Mucosa of descending colon (tissue), 3 donors: ENCODE results near the gene NDUFV1. TPM values are rescaled to one million over a fixed set of nuclear protein-coding genes. Genes with fewer than 3 reads are reported as not detected.
"Not testable (repeated sequence)": the region's sequence is repeated elsewhere in the genome, so short reads cannot be mapped to it uniquely, and the experiment has no call there.

Experiments used
- ATAC-seq: fragments of 200-7000 bp; cut with Tn5 transposase; one replicate; pipeline ENCODE4 v1.9.1; 2020; ENCODE audit warnings: mild to moderate bottlenecking, moderate library complexity
- DNase-seq, 3 donors: peaks; one replicate each; pipeline ENCODE4 v3.0.0-alpha.2; 2020
- H3K36me3 ChIP-seq: fragments of 200-600 bp; one replicate; pipeline ENCODE4 v1.8.0; 2021; ENCODE audit warnings: low read depth, mild to moderate bottlenecking
- H3K4me1 ChIP-seq: fragments of 200-600 bp; one replicate; pipeline ENCODE4 v1.8.0; 2021; ENCODE audit warnings: low read depth, mild to moderate bottlenecking
- H3K4me3 ChIP-seq: fragments of 200-600 bp; one replicate; pipeline ENCODE4 v1.8.0; 2021; ENCODE audit warnings: mild to moderate bottlenecking
- H3K9me3 ChIP-seq: fragments of 200-600 bp; one replicate; pipeline ENCODE4 v1.8.0; 2021; ENCODE audit warnings: mild to moderate bottlenecking
- intact Hi-C, 2 donors: fragments of 100-400 bp; cut with DNase I in 1 of 2; cut with micrococcal nuclease in 1 of 2; formaldehyde crosslinking; loops; one replicate each; pipeline versions ENCODE4 v1.11.0 to v1.11.1; 2022; cut with DNase I, micrococcal nuclease
- long read RNA-seq, 2 donors: library from polyadenylated mRNA; unstranded; transcript quantifications; one replicate each; pipeline ENCODE4 v2.0.0, GENCODE V29; 2019 to 2021
- total RNA-seq, 3 donors: library from RNA; stranded (reverse); fragmentation: NEBNext Ultra II Directional in 2 of 3; extraction: Animal tissue kit (Norgen Biotek cat#: 25700) in 2 of 3; gene quantifications; one replicate each; pipeline versions ENCODE4 v1.2.1 to v1.2.4, GENCODE V29; 2021 to 2023
- TF ChIP-seq, protein P1 (sequence below): fragments of 200-600 bp; IDR thresholded peaks from one replicate; pipeline ENCODE4 v1.8.0; 2022; ENCODE audit warnings: antibody characterized with exemption, mild to moderate bottlenecking
- donor health status: DM: no; HTN: no; CAD: no; lungs with moderate emphysema.
- donor health status: DM: no; HTN: no; CAD: no.
- donor health status: DM: no; HTN: yes; CAD: no.

The NDUFV1 gene
- total RNA-seq = 100 to 1,000 TPM; 248 to 349 (median 311) TPM
- long read RNA-seq, donor 1, transcript NDUFV1-201 (10 exons, 1,596 nt) = major isoform, 160 of 248 reads
- long read RNA-seq, donor 1, partial matches to known transcripts = 60 of 248 reads
- long read RNA-seq, donor 1, other reads (novel, unspliced or antisense) = 23 of 248 reads
- long read RNA-seq, donor 2, transcript NDUFV1-201 (10 exons, 1,596 nt) = major isoform, 172 of 200 reads
- long read RNA-seq, donor 2, partial matches to known transcripts = 9 of 200 reads
- long read RNA-seq, donor 2, other reads (novel, unspliced or antisense) = 15 of 200 reads

DNA sequence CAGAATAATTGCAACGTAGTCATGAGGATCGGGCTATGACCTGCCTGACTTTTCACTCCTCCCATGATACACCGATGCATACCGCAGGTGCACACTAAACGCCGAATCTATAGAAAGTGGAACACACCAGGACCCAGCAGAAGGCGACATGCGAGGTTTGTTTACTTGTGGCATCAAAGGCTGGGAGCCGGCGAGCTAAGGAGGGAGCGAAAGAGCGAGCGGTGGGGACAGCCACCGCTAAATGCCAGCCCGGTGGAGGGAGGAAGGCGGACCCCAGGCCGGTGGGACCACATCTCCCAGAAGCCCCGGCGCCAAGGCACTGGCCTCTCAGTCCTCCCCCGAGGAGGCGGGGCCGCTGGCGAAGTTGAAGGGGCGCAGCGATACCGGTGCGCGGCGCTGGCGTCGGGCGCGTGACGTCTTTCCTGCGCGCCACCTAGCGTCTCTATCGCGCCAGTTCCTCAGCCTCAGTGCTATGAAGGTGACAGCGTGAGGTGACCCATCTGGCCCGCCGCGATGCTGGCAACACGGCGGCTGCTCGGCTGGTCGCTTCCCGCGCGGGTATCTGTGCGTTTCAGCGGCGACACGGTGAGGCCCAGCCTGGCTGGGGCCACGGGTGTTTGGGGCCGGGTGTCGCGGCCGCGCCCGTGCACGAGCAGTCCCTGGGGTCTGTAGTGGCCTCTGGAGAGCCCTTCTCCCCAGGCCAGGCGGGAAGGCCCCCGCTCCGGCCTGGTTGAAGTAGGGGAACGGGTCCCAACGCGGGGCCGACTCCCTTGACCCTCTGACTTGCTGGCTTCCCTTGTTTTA lies at the start of gene NDUFV1:
Gene NDUFV1 (plus strand): TSS at position 445 of the 804 bp plus-strand sequence. CDS start 69 bp downstream, at position 514.
- H3K4me3 ChIP-seq = peak within 1 kb of the TSS; percentile 72
- H3K36me3 ChIP-seq = no peaks in the 10 kb centered on the region
- H3K9me3 ChIP-seq = no peaks in the 10 kb centered on the region
- TF ChIP-seq, protein P1, sequence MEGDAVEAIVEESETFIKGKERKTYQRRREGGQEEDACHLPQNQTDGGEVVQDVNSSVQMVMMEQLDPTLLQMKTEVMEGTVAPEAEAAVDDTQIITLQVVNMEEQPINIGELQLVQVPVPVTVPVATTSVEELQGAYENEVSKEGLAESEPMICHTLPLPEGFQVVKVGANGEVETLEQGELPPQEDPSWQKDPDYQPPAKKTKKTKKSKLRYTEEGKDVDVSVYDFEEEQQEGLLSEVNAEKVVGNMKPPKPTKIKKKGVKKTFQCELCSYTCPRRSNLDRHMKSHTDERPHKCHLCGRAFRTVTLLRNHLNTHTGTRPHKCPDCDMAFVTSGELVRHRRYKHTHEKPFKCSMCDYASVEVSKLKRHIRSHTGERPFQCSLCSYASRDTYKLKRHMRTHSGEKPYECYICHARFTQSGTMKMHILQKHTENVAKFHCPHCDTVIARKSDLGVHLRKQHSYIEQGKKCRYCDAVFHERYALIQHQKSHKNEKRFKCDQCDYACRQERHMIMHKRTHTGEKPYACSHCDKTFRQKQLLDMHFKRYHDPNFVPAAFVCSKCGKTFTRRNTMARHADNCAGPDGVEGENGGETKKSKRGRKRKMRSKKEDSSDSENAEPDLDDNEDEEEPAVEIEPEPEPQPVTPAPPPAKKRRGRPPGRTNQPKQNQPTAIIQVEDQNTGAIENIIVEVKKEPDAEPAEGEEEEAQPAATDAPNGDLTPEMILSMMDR = peak; percentile 70
- peak; percentile 99 for ATAC-seq
- intact Hi-C loops = no loop called here
- H3K4me1 ChIP-seq = peaks cover 8% of the 10 kb centered on the region
- peak; percentile 98 for DNase-seq

DNA sequence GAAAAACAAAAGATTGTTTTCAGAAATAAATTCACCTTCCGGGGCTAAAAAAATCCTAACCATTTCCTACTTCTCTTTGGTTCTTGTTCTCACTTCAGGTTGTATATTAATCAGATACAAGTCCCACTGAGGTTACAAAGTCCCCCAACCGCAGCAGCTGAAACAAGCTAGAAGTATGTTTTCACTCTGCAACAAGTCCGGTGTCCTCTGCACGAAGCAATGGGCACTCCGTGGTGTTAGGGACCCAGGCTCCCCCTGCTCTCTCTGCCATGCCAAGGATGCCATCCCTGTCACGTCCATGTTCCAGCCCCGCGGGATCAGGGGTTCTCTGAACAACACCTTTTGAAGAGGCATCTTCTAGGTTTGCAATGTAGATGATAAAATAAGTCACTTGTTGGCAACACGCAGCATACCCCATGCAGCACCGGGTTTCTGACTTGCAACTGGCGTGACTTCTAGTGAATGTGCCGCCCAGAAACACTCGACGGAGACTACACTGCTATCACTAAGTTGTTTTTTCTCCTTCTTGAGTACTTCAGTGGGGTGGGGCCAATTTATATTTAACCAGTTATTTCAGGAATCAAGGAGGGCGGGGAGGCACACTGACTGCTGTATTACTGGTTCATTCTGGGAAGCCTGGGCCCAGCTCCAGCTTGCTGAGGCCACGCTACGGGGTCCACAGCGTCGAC lies 48.5 kb upstream of the NDUFV1 start:
- Histone ChIP-seq H3K4me3 (no peak overlapping the region), H3K36me3 (no peaks in the 10 kb centered on the region), H3K9me3 (no peaks in the 10 kb centered on the region), H3K4me1 (peaks cover 11% of the 10 kb centered on the region)
- peak; percentile 72 to 77 (median 74) for DNase-seq
- ATAC-seq = peak; percentile 86
- intact Hi-C loops = no loop called here
- TF ChIP-seq, protein P1 = no peak

DNA sequence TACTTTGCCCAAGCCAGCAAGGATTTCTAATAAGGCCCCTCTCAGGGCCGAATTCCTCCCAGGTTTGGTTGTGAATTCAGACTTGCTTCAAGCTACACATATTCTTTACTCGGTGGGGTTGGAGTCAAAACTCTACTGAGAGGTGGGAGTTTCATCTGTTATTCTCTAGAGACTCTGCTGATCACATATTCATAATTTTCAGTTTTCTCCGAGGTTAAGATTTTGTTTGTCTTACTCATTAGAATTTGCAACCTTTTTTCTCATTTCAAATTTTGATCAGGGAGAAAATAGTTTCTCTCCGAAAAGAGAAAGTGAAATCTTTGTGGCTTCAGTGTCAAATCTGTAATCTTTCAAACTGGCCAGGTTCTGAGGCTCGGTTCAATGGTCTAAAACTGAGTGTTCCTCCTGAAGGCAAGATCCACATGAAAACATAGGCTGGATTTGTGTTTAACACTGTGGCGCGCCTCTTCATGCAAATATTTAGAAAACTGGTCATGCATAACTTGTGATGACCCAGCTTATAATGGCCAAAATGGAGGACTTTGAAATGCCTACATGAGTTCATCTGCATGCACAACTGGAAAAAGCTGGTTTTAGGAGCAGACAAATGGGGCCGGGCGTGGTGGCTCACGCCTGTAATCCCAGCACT lies 44.6 kb upstream of the NDUFV1 start:
- DNase-seq = no peak
- no peak overlapping the region for H3K4me3 ChIP-seq
- ATAC-seq = no peak
- intact Hi-C loops = no loop called here
- no peaks in the 10 kb centered on the region for H3K9me3 ChIP-seq
- H3K36me3 ChIP-seq = no peaks in the 10 kb centered on the region
- H3K4me1 ChIP-seq = peaks cover 11% of the 10 kb centered on the region
- TF ChIP-seq, protein P1 = no peak

DNA sequence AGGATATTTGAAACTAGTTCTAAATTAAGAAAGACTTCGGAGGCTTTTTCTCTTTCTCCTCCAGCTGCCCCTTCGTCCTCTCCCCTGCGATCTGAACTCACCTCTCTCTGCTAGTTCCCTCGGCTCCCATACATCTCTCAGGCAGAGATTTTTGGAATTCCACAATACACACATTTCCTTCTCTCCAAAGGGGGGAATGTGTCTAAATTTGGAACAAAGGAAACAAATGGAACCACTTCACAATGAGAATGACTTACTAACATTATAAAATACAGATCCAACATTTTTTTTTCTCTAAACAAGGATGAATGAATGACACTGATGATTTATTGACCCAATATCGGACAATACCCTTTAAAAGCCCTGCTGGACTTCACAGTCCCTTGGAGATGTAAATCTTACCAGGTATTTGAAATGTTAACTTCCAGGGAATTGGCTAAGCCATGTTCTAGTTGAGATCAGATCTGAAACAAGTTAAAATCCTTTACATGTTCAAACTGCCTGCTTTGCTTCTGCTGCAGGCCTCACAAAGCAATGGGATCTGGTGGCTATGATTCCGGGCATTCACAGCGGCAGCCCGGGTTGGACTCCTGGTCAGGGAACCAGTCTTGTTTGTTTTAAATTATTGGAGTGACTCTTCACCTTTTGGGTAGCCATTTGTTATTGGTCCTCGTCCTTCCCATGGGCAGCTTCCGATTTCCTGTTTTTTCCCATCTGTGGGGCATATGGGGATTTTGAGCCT lies 43.6 kb upstream of the NDUFV1 start:
- DNase-seq = no peak

DNA sequence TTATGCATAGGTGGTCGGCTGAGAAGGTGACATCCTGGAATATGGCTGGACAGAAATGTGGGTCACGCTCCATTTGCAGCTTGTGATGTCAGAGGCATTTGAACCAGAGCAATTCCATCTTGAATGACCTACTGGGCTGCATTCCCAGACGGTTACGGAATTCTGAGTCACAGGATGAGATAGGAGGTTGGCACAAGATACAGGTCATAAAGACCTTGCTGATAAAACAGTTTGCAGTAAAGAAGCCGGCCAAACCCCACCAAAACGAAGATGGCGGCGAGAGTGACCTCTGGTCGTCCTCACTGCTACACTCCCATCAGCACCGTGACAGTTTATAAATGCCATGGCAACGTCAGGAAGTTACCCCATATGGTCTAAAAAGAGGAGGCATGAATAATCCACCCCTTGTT lies 43.0 kb upstream of the NDUFV1 start:
- H3K36me3 ChIP-seq, H3K9me3 ChIP-seq, intact Hi-C loops, H3K4me1 ChIP-seq, H3K4me3 ChIP-seq: not testable (repeated sequence)
- ATAC-seq (peak; percentile 78), DNase-seq (peak in 1 of 3 donors; percentile 68)

More for the DNA sequence above, 43.6 kb upstream of the NDUFV1 start:
- ATAC-seq = no peak
- TF ChIP-seq, protein P1 = no peak
- Histone ChIP-seq H3K36me3 (no peaks in the 10 kb centered on the region), H3K4me3 (no peak overlapping the region), H3K4me1 (peaks cover 11% of the 10 kb centered on the region), H3K9me3 (no peaks in the 10 kb centered on the region)
- intact Hi-C loops = no loop called here
